Natural killer cell (primary cell): ENCODE measurements around the gene NACAD. TPM values are rescaled to one million over a fixed set of nuclear protein-coding genes. Genes with fewer than 3 reads are reported as not detected.

ENCODE experiments used
- ATAC-seq, 3 donors: fragments of 150-1000 bp in 2 of 3; fragments of 200-7000 bp in 1 of 3; cut with Tn5 transposase; 1 replicate in 1 of 3; 2 replicates in 2 of 3; pipeline ENCODE4 v1.10.0; 2021; ENCODE audit warnings: mild to moderate bottlenecking in 2 of 3, moderate library complexity in 2 of 3
- DNase-seq, 2 donors: peaks; one replicate each; pipeline versions ENCODE4 v3.0.0 to v3.0.0-alpha.2; 2013 to 2021; ENCODE audit warnings: mixed read lengths in 1 of 2
- H3K27ac ChIP-seq: one replicate; pipeline ENCODE4 v1.5.1; 2013; ENCODE audit warnings: mild to moderate bottlenecking, low read length
- H3K27me3 ChIP-seq: one replicate; pipeline ENCODE4 v1.6.1; 2013; ENCODE audit warnings: low read length; ENCODE audit not compliant: control insufficient read depth, insufficient read depth
- H3K36me3 ChIP-seq: one replicate; pipeline ENCODE4 v1.6.1; 2013; ENCODE audit warnings: low read length; ENCODE audit not compliant: control insufficient read depth, insufficient read depth
- H3K4me1 ChIP-seq: one replicate; pipeline ENCODE4 v1.6.1; 2013; ENCODE audit warnings: low read length; ENCODE audit not compliant: control insufficient read depth, insufficient read depth
- H3K4me3 ChIP-seq: one replicate; pipeline ENCODE4 v1.5.1; 2013; ENCODE audit warnings: low read length
- H3K9me3 ChIP-seq: one replicate; pipeline ENCODE4 v1.6.1; 2013; ENCODE audit warnings: low read length; ENCODE audit not compliant: control insufficient read depth, insufficient read depth
- H3K27ac Mint-ChIP-seq, 2 donors: one replicate each; pipeline ENCODE4 v1.8.0; 2022; ENCODE audit warnings: mild to moderate bottlenecking in 2 of 2, mixed read lengths in 2 of 2, moderate library complexity in 1 of 2
- H3K27me3 Mint-ChIP-seq, 2 donors: one replicate each; pipeline ENCODE4 v1.8.0; 2022; ENCODE audit warnings: low read depth in 2 of 2, mixed read lengths in 2 of 2
- H3K36me3 Mint-ChIP-seq: one replicate; pipeline ENCODE4 v1.8.0; 2022; ENCODE audit warnings: mixed read lengths
- H3K4me1 Mint-ChIP-seq, 2 donors: one replicate each; pipeline ENCODE4 v1.8.0; 2022; ENCODE audit warnings: mixed read lengths in 2 of 2
- H3K4me3 Mint-ChIP-seq: one replicate; pipeline ENCODE4 v1.8.0; 2022; ENCODE audit warnings: mild to moderate bottlenecking, moderate library complexity, mixed read lengths
- H3K9me3 Mint-ChIP-seq, 2 donors: one replicate each; pipeline ENCODE4 v1.8.0; 2022; ENCODE audit warnings: mixed read lengths in 2 of 2
- WGBS: methylation state at CpG from one replicate; pipeline ENCODE4 v1.1.7; 2013; ENCODE audit warnings: missing lambda C conversion rate; ENCODE audit not compliant: insufficient coverage; 5-methylcytosine and 5-hydroxymethylcytosine counted together
- intact Hi-C: fragments of 100-400 bp; cut with micrococcal nuclease; formaldehyde crosslinking; loops from one replicate; pipeline ENCODE4 v1.14.2; 2022
- total RNA-seq, 4 donors: library from RNA; stranded (reverse); fragments of 120-200 nt in 1 of 4; gene quantifications; one replicate each; pipeline versions ENCODE4 v1.2.3 to v1.2.4, GENCODE V29; 2013 to 2022
- TF ChIP-seq, protein P1 (sequence below): fragments of 200-600 bp; IDR thresholded peaks from one replicate; pipeline ENCODE4 v1.8.0; 2022; ENCODE audit warnings: antibody characterized with exemption

Gene NACAD
- total RNA-seq, 3 donors from 2014 or later (not counting 1 experiment from before 2014, with no cell fraction given), result 0.75 to 1.7 (median 0.78) TPM

GRCh38 chr7:45112648-45113047, 23.9 kb upstream of the NACAD start:
- Histone ChIP-seq H3K4me3 (no peak overlapping the region), H3K27ac (peak overlapping the region; percentile 90), H3K36me3 (peaks cover 16% of the 10 kb centered on the region), H3K27me3 (no peaks in the 10 kb centered on the region), H3K4me1 (peaks cover 33% of the 10 kb centered on the region), H3K9me3 (no peaks in the 10 kb centered on the region)
- WGBS, result 100% methylated on average over 1 of the region's 1 CpG
- peak overlapping the region; percentile 100 for H3K27ac Mint-ChIP-seq
- intact Hi-C loops, result loop anchor here (5.0 to 10.0 kb wide), 3 partner anchors 265 to 1030 kb away; partner anchors contain the start of genes H2AZ2, OGDH and POLM
- peaks cover 23 to 35% of the 10 kb centered on the region in 2 donors for H3K4me1 Mint-ChIP-seq
- H3K4me3 Mint-ChIP-seq, result peak overlapping the region; percentile 67
- H3K36me3 Mint-ChIP-seq, result no peaks in the 10 kb centered on the region
- ATAC-seq (no peak), DNase-seq (no peak)
- TF ChIP-seq, protein P1, sequence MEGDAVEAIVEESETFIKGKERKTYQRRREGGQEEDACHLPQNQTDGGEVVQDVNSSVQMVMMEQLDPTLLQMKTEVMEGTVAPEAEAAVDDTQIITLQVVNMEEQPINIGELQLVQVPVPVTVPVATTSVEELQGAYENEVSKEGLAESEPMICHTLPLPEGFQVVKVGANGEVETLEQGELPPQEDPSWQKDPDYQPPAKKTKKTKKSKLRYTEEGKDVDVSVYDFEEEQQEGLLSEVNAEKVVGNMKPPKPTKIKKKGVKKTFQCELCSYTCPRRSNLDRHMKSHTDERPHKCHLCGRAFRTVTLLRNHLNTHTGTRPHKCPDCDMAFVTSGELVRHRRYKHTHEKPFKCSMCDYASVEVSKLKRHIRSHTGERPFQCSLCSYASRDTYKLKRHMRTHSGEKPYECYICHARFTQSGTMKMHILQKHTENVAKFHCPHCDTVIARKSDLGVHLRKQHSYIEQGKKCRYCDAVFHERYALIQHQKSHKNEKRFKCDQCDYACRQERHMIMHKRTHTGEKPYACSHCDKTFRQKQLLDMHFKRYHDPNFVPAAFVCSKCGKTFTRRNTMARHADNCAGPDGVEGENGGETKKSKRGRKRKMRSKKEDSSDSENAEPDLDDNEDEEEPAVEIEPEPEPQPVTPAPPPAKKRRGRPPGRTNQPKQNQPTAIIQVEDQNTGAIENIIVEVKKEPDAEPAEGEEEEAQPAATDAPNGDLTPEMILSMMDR, result no peak
- H3K9me3 Mint-ChIP-seq, result no peaks in the 10 kb centered on the region
- peaks cover 2 to 10% of the 10 kb centered on the region in 2 donors for H3K27me3 Mint-ChIP-seq

GRCh38 chr7:45111298-45112223, 22.8 kb upstream of the NACAD start, which contains the start of gene TBRG4:
Gene TBRG4, minus strand, starts transcription at chr7:45111697. Its CDS starts 2,460 bp downstream, at chr7:45109237.
- H3K36me3 Mint-ChIP-seq, result no peaks in the 10 kb centered on the region
- TF ChIP-seq, protein P1, result no peak
- no peaks in the 10 kb centered on the region for H3K9me3 Mint-ChIP-seq
- peak within 1 kb of the TSS; percentile 100 for H3K4me3 Mint-ChIP-seq
- under 1% methylated on average over 64 of the region's 64 CpGs for WGBS
- intact Hi-C loops, result loop anchor here (1.0 to 10.0 kb wide), 5 partner anchors 125 to 1029 kb away; partner anchors contain the start of genes H2AZ2, OGDH, POLM and PURB
- DNase-seq, result peak; percentile 94 to 98
- peak within 1 kb of the TSS; percentile 100 for H3K27ac Mint-ChIP-seq
- Histone ChIP-seq H3K27ac (peak within 1 kb of the TSS; percentile 90), H3K4me1 (peaks cover 33% of the 10 kb centered on the region), H3K9me3 (no peaks in the 10 kb centered on the region), H3K27me3 (no peaks in the 10 kb centered on the region), H3K36me3 (peaks cover 27% of the 10 kb centered on the region), H3K4me3 (peak within 1 kb of the TSS; percentile 66)
- H3K27me3 Mint-ChIP-seq, result peaks cover 2 to 10% of the 10 kb centered on the region in 2 donors
- peak; percentile 93 to 97 (median 96) for ATAC-seq
- peaks cover 23 to 37% of the 10 kb centered on the region in 2 donors for H3K4me1 Mint-ChIP-seq

DNA sequence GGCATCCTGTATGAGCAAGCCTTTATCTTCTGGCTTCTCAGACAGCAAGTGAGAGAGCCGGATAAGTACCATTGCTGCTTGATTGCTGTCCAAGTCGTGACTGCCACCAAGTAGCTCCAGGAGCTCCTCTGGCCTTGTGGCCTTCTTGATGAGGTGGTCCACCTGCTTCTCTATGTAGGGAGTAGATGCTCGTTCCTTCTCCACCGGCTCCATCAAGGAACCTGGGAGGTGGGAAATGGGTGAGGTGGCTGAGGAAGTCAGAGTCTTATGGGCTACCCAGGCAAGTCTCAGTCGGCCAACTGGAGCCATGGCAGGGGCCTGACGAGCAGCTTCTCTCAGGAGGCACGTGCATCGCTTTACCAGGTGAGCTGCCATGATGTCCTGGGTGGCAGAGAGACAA, 20.1 kb upstream of the NACAD start:
- peaks cover 53% of the 10 kb centered on the region for H3K36me3 ChIP-seq
- ATAC-seq (no peak), DNase-seq (no peak)
- H3K27ac Mint-ChIP-seq, result no peak overlapping the region
- H3K4me3 ChIP-seq, result no peak overlapping the region
- H3K9me3 Mint-ChIP-seq, result no peaks in the 10 kb centered on the region
- H3K27me3 ChIP-seq, result no peaks in the 10 kb centered on the region
- intact Hi-C loops, result no loop called here
- peaks cover 23 to 37% of the 10 kb centered on the region in 2 donors for H3K4me1 Mint-ChIP-seq
- H3K27me3 Mint-ChIP-seq, result no peaks in the 10 kb centered on the region
- H3K4me1 ChIP-seq, result peaks cover 33% of the 10 kb centered on the region
- no peak overlapping the region for H3K4me3 Mint-ChIP-seq
- no peaks in the 10 kb centered on the region for H3K36me3 Mint-ChIP-seq
- TF ChIP-seq, protein P1, result no peak
- H3K27ac ChIP-seq, result no peak overlapping the region
- WGBS, result 94% methylated on average over 8 of the region's 8 CpGs
- no peaks in the 10 kb centered on the region for H3K9me3 ChIP-seq
